Breast epithelium (tissue), 4 donors: ENCODE data around the gene PSD. TPM values are rescaled to one million over a fixed set of nuclear protein-coding genes. Genes with fewer than 3 reads are reported as not detected.

Experiments used
- DNase-seq, 2 donors: peaks; one replicate each; pipeline ENCODE4 v3.0.0-alpha.2; 2019; ENCODE audit warnings: low spot score in 2 of 2
- H3K27ac ChIP-seq, 2 donors: fragments of 200-600 bp; sonication (generic) in 1 of 2; one replicate each; pipeline ENCODE4 v1.5.1; 2016 to 2019; ENCODE audit warnings: mild to moderate bottlenecking in 1 of 2
- H3K27me3 ChIP-seq, 2 donors: fragments of 200-600 bp; sonication (generic) in 1 of 2; one replicate each; pipeline versions ENCODE4 v1.5.1 to v1.6.0; 2017 to 2019; ENCODE audit warnings: control low read depth in 1 of 2, mild to moderate bottlenecking in 1 of 2
- H3K36me3 ChIP-seq: fragments of 200-600 bp; one replicate; pipeline ENCODE4 v1.5.1; 2019
- H3K4me1 ChIP-seq, 2 donors: fragments of 200-600 bp; sonication (generic); one replicate each; pipeline ENCODE4 v1.5.1; 2016 to 2019; ENCODE audit warnings: control low read depth in 1 of 2
- H3K4me3 ChIP-seq, 3 donors: fragments of 200-600 bp; sonication (generic); 1 replicate in 2 of 3; 2 replicates in 1 of 3; pipeline ENCODE4 v1.5.1; 2016 to 2019; ENCODE audit warnings: mild to moderate bottlenecking in 3 of 3, moderate library complexity in 2 of 3
- H3K9me3 ChIP-seq, 2 donors: fragments of 200-600 bp; sonication (generic) in 1 of 2; one replicate each; pipeline ENCODE4 v1.5.1; 2016 to 2019; ENCODE audit warnings: control low read depth in 1 of 2
- CTCF ChIP-seq, 3 donors: fragments of 450-650 bp; IDR thresholded peaks; one replicate each; pipeline ENCODE4 v1.5.1; 2016 to 2017; ENCODE audit warnings: antibody characterized with exemption in 3 of 3, mild to moderate bottlenecking in 3 of 3, moderate library complexity in 3 of 3
- POLR2A ChIP-seq: fragments of 450-650 bp; IDR thresholded peaks from one replicate; pipeline ENCODE4 v1.6.1; 2016; ENCODE audit warnings: antibody characterized with exemption, mild to moderate bottlenecking, moderate library complexity
- POLR2AphosphoS5 ChIP-seq, 3 donors: sonication (generic); formaldehyde crosslinking; IDR thresholded peaks; one replicate each; pipeline ENCODE4 v1.6.1; 2017; ENCODE audit warnings: antibody characterized with exemption in 3 of 3
- intact Hi-C: fragments of 100-400 bp; cut with DNase I; formaldehyde crosslinking; loops from one replicate; pipeline ENCODE4 v1.15.1; 2023; ENCODE audit warnings: low total_unique reads
- total RNA-seq, 3 donors: library from RNA; depleted of rRNA; stranded (reverse); fragments of >200 nt; gene quantifications; one replicate each; pipeline ENCODE4 v1.1.0, GENCODE V29; 2016

PSD gene
- total RNA-seq, 3 donors from 2014 or later, result 0.96 to 13.4 (median 6.3) TPM

GRCh38 chr10:102423372-102423968, 4.9 kb upstream of the PSD start:
- Histone ChIP-seq H3K4me1 (peaks cover 5 to 11% of the 10 kb centered on the region in 2 donors), H3K4me3 (peak overlapping the region in 1 of 3 donors; percentile 90), H3K36me3 (no peaks in the 10 kb centered on the region), H3K9me3 (no peaks in the 10 kb centered on the region), H3K27ac (peak overlapping the region; percentile 88 to 96), H3K27me3 (peaks cover 0 to 5% of the 10 kb centered on the region in 2 donors)
- TF ChIP-seq POLR2A (no peak), POLR2AphosphoS5 (IDR thresholded peaks at IDR 0.05) (no peak), CTCF (IDR thresholded peaks at IDR 0.05) (no peak)
- no peak for DNase-seq
- intact Hi-C loops, result no loop called here

- DNase-seq, result peak; percentile 65 to 81
- H3K27ac ChIP-seq, result peak overlapping the region; percentile 88 to 96
- H3K4me1 ChIP-seq, result peaks cover 5 to 11% of the 10 kb centered on the region in 2 donors
- H3K27me3 ChIP-seq, result peaks cover 0 to 14% of the 10 kb centered on the region in 2 donors
- no peaks in the 10 kb centered on the region for H3K36me3 ChIP-seq
- H3K4me3 ChIP-seq, result peak overlapping the region; percentile 83 to 94 (median 90)
- no peaks in the 10 kb centered on the region for H3K9me3 ChIP-seq
- TF ChIP-seq CTCF (IDR thresholded peaks at IDR 0.05) (peak; percentile 41 to 75 (median 72)), POLR2AphosphoS5 (IDR thresholded peaks at IDR 0.05) (peak in 1 of 3 donors; percentile 76), POLR2A (no peak)
- intact Hi-C loops, result no loop called here
These were observed 4.1 kb upstream of the PSD start for GRCh38 chr10:102422545-102423129.

GRCh38 chr10:102421757-102422512, 3.4 kb upstream of the PSD start:
- peaks cover 5 to 11% of the 10 kb centered on the region in 2 donors for H3K4me1 ChIP-seq
- intact Hi-C loops, result no loop called here
- H3K27me3 ChIP-seq, result peaks cover 0 to 20% of the 10 kb centered on the region in 2 donors

GRCh38 chr10:102421507-102421756, 2.8 kb upstream of the PSD start:
- DNase-seq, result no peak
- intact Hi-C loops, result no loop called here
- H3K9me3 ChIP-seq, result no peaks in the 10 kb centered on the region
- no peaks in the 10 kb centered on the region for H3K36me3 ChIP-seq
- no peak for TF ChIP-seq CTCF (IDR thresholded peaks at IDR 0.05)
- no peak for TF ChIP-seq POLR2AphosphoS5 (IDR thresholded peaks at IDR 0.05)
- no peak for TF ChIP-seq POLR2A
- H3K27ac ChIP-seq, result peak overlapping the region; percentile 88 to 96
- peaks cover 5 to 11% of the 10 kb centered on the region in 2 donors for H3K4me1 ChIP-seq
- peak overlapping the region; percentile 83 to 94 (median 90) for H3K4me3 ChIP-seq
- peaks cover 0 to 25% of the 10 kb centered on the region in 2 donors for H3K27me3 ChIP-seq

More at GRCh38 chr10:102421757-102422512, 3.4 kb upstream of the PSD start:
- peak overlapping the region; percentile 83 to 94 (median 90) for H3K4me3 ChIP-seq
- no peaks in the 10 kb centered on the region for H3K9me3 ChIP-seq
- peak overlapping the region; percentile 88 to 96 for H3K27ac ChIP-seq
- DNase-seq, result no peak
- TF ChIP-seq CTCF (IDR thresholded peaks at IDR 0.05) (no peak), POLR2AphosphoS5 (IDR thresholded peaks at IDR 0.05) (no peak), POLR2A (no peak)
- no peaks in the 10 kb centered on the region for H3K36me3 ChIP-seq
